Caco-2 (cell line): ENCODE data around the gene NFATC4. TPM values are rescaled to one million over a fixed set of nuclear protein-coding genes. Genes with fewer than 3 reads are reported as not detected.

Experiments used
- BruUV-seq: library from RNA; stranded (reverse); fragments of 400-500 nt; replicated peaks from 2 replicates; lab custom pipeline; 2021; lab: Mats Ljungman, UMichigan
- CTCF ChIA-PET: fragments of 300-600 bp; sonication (Branson Sonifier 250); formaldehyde crosslinking; loops from one replicate; lab custom pipeline; 2022; ENCODE audit warnings: antibody characterized with exemption; lab: Charles Lee
- POLR2A ChIA-PET: fragments of 300-600 bp; sonication (Branson Sonifier 250); formaldehyde crosslinking; loops from one replicate; lab custom pipeline; 2022; ENCODE audit warnings: antibody characterized with exemption; lab: Charles Lee
- DNase-seq, 2 experiments: peaks; one replicate each; pipeline versions ENCODE4 v3.0.0 to v3.0.0-alpha.2; 2020 to 2022
- H3K27me3 ChIP-seq: replicated peaks from 2 replicates; pipeline ENCODE4 v1.6.0; 2011; ENCODE audit warnings: low read length; ENCODE audit not compliant: control insufficient read depth, insufficient read depth
- H3K36me3 ChIP-seq: 2 replicates; pipeline ENCODE4 v1.5.1; 2011; ENCODE audit warnings: low read length; ENCODE audit not compliant: control insufficient read depth, insufficient read depth
- H3K4me1 ChIP-seq: fragments of 250-450 bp; sonication (Bioruptor Pico); 2 replicates; pipeline ENCODE4 v1.5.1; 2020; ENCODE audit warnings: mild to moderate bottlenecking
- H3K4me3 ChIP-seq: 2 replicates; pipeline ENCODE4 v1.5.1; 2011; ENCODE audit warnings: low read depth, mild to moderate bottlenecking, control low read depth, low read length
- H3K9me3 ChIP-seq: fragments of 250-450 bp; sonication (Bioruptor Pico); 2 replicates; pipeline ENCODE4 v1.5.1; 2020; ENCODE audit warnings: mild to moderate bottlenecking, moderate library complexity
- H3K27ac Mint-ChIP-seq: one replicate; pipeline ENCODE4 v1.8.0; 2022; ENCODE audit warnings: mixed read lengths; ENCODE audit not compliant: unreplicated experiment
- H3K27me3 Mint-ChIP-seq: one replicate; pipeline ENCODE4 v1.8.0; 2022; ENCODE audit warnings: mixed read lengths; ENCODE audit not compliant: insufficient read depth, unreplicated experiment
- H3K36me3 Mint-ChIP-seq: one replicate; pipeline ENCODE4 v1.8.0; 2022; ENCODE audit warnings: mild to moderate bottlenecking, mixed read lengths; ENCODE audit not compliant: insufficient read depth, unreplicated experiment
- H3K4me1 Mint-ChIP-seq: one replicate; pipeline ENCODE4 v1.8.0; 2022; ENCODE audit warnings: low read depth, mixed read lengths; ENCODE audit not compliant: unreplicated experiment
- H3K4me3 Mint-ChIP-seq: one replicate; pipeline ENCODE4 v1.8.0; 2022; ENCODE audit warnings: mild to moderate bottlenecking, moderate library complexity, mixed read lengths; ENCODE audit not compliant: unreplicated experiment
- H3K9me3 Mint-ChIP-seq: one replicate; pipeline ENCODE4 v1.8.0; 2022; ENCODE audit warnings: mixed read lengths; ENCODE audit not compliant: unreplicated experiment
- CTCF ChIP-seq, 2 experiments: fragments of 200-600 bp in 1 of 2; IDR thresholded peaks; 1 replicate in 1 of 2; 2 replicates in 1 of 2; pipeline versions ENCODE4 v1.5.1 to v1.8.0; 2011 to 2022; ENCODE audit warnings: antibody characterized with exemption in 1 of 2, control low read depth in 1 of 2, inconsistent platforms in 1 of 2, low read depth in 1 of 2, low read length in 1 of 2, mild to moderate bottlenecking in 1 of 2, moderate library complexity in 1 of 2; ENCODE audit not compliant: insufficient read depth in 1 of 2, severe bottlenecking in 1 of 2, unreplicated experiment in 1 of 2
- intact Hi-C: fragments of 100-400 bp; cut with micrococcal nuclease; formaldehyde crosslinking; loops from one replicate; pipeline ENCODE4 v1.10.0; 2022; ENCODE audit not compliant: unreplicated experiment
- total RNA-seq: library from RNA; stranded (reverse); gene quantifications from 2 replicates; pipeline ENCODE4 v1.2.3, GENCODE V29; 2022

Gene NFATC4
- total RNA-seq, 1 experiment from 2014 or later = 0.88 TPM

GRCh38 chr14:24418492-24418873 lies 50.5 kb downstream of the NFATC4 start:
- CTCF ChIA-PET = interaction anchor here (2.1 kb wide), 1 partner anchor 13 kb away, joined by 7 read pairs; no protein-coding TSS in a partner anchor
- H3K27me3 Mint-ChIP-seq = no peaks in the 10 kb centered on the region
- H3K4me3 Mint-ChIP-seq = no peak overlapping the region
- no peak for TF ChIP-seq CTCF (IDR thresholded peaks at IDR 0.05; ENCODE audit: insufficient read depth in 1 of 2, low read depth in 1 of 2, low read length in 1 of 2, severe bottlenecking in 1 of 2, unreplicated experiment in 1 of 2)
- Histone ChIP-seq H3K36me3 (no peaks in the 10 kb centered on the region), H3K9me3 (no peaks in the 10 kb centered on the region), H3K27me3 (no peaks in the 10 kb centered on the region), H3K4me3 (no peak overlapping the region), H3K4me1 (peaks cover 8% of the 10 kb centered on the region; the same call in 1 of the 2 replicates)
- no peaks in the 10 kb centered on the region for H3K9me3 Mint-ChIP-seq
- DNase-seq = no peak
- no TSS peak for BruUV-seq
- intact Hi-C loops = no loop called here
- no peaks in the 10 kb centered on the region for H3K4me1 Mint-ChIP-seq
- POLR2A ChIA-PET = no interaction called here
- no peak overlapping the region for H3K27ac Mint-ChIP-seq
- H3K36me3 Mint-ChIP-seq = no peaks in the 10 kb centered on the region

DNA sequence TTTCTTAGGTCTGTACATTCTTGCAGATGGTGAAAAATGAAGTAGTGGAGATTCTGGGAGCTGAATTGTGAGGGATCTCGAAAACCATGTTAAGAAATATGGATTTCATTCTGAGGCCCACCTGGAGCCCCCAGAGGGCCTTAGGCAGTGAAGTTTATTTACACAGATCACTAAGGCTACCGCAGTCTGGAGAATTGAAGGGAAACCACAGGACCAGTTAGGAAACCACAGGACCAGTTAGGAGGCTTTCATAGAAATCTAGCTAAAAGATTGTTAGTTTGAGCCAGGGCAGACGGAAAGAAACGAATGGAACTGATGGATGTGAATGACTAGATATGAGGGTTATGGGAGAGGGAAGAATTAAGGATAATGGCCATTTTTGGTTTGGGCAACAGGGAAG lies 54.3 kb downstream of the NFATC4 start:
- H3K36me3 Mint-ChIP-seq = no peaks in the 10 kb centered on the region
- DNase-seq = no peak
- no peak overlapping the region for H3K27ac Mint-ChIP-seq
- Histone ChIP-seq H3K9me3 (no peaks in the 10 kb centered on the region), H3K4me1 (peaks cover 41% of the 10 kb centered on the region), H3K4me3 (no peak overlapping the region), H3K27me3 (no peaks in the 10 kb centered on the region), H3K36me3 (no peaks in the 10 kb centered on the region)
- no peak overlapping the region for H3K4me3 Mint-ChIP-seq
- H3K4me1 Mint-ChIP-seq = peaks cover 15% of the 10 kb centered on the region
- POLR2A ChIA-PET = no interaction called here
- BruUV-seq = no TSS peak
- H3K9me3 Mint-ChIP-seq = no peaks in the 10 kb centered on the region
- TF ChIP-seq CTCF (IDR thresholded peaks at IDR 0.05; ENCODE audit: insufficient read depth in 1 of 2, low read depth in 1 of 2, low read length in 1 of 2, severe bottlenecking in 1 of 2, unreplicated experiment in 1 of 2) = no peak
- intact Hi-C loops = loop anchor here (5.0 kb wide), 1 partner anchor 75 kb away; no protein-coding TSS in a partner anchor
- CTCF ChIA-PET = interaction anchor here (1.8 kb wide), 1 partner anchor 10 kb away, joined by 7 read pairs; no protein-coding TSS in a partner anchor
- no peaks in the 10 kb centered on the region for H3K27me3 Mint-ChIP-seq

- H3K36me3 Mint-ChIP-seq = no peaks in the 10 kb centered on the region
- Histone ChIP-seq H3K9me3 (no peaks in the 10 kb centered on the region), H3K4me3 (no peak overlapping the region), H3K36me3 (no peaks in the 10 kb centered on the region), H3K4me1 (peaks cover 46% of the 10 kb centered on the region), H3K27me3 (no peaks in the 10 kb centered on the region)
- intact Hi-C loops = loop anchor here (5.0 kb wide), 1 partner anchor 76 kb away; no protein-coding TSS in a partner anchor
- H3K4me3 Mint-ChIP-seq = no peak overlapping the region
- BruUV-seq = no TSS peak
- ChIA-PET CTCF (interaction anchor here (1.8 kb wide), 1 partner anchor 9 kb away, joined by 7 read pairs; no protein-coding TSS in a partner anchor), POLR2A (no interaction called here)
- no peaks in the 10 kb centered on the region for H3K27me3 Mint-ChIP-seq
- H3K9me3 Mint-ChIP-seq = no peaks in the 10 kb centered on the region
- peaks cover 15% of the 10 kb centered on the region for H3K4me1 Mint-ChIP-seq
- no peak overlapping the region for H3K27ac Mint-ChIP-seq
- DNase-seq = no peak
- TF ChIP-seq CTCF (IDR thresholded peaks at IDR 0.05; ENCODE audit: insufficient read depth in 1 of 2, low read depth in 1 of 2, low read length in 1 of 2, severe bottlenecking in 1 of 2, unreplicated experiment in 1 of 2) = no peak
Observed at GRCh38 chr14:24422694-24423601, 55.0 kb downstream of the NFATC4 start.
